Activated T-cell treated with anti-CD3 and anti-CD28 coated beads for 4 hours (primary cell): Measurements from ENCODE around the gene IL37.
"Not testable (repeated sequence)": the region's sequence is repeated elsewhere in the genome, so short reads cannot be mapped to it uniquely, and the experiment has no call there.

ENCODE experiments used
- DNase-seq: peaks from one replicate; pipeline ENCODE4 v3.0.0-alpha.2; 2020

Gene IL37

DNA sequence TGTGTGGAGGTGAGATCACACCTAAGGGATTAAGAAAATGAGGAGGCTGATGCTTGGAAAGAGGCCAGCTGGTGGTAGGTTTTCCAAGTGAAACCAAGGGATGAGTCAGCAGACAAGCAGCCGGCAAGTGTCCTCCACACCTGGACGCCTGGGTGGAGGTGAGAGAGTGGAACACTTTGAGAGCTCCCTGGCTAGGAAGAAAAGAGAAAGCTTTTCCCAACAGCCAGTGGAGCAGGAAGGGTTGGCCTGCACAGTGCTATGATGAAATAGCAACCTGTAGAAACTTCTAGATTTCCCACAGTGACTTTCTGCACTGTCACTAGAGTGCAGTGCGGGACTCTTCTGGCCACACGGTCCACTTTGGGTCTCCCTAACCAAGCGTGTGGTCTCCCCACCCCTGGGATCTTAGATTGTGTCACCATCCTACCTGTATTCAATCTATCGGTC, 19.6 kb upstream of the IL37 start:
- no peak for DNase-seq

DNA sequence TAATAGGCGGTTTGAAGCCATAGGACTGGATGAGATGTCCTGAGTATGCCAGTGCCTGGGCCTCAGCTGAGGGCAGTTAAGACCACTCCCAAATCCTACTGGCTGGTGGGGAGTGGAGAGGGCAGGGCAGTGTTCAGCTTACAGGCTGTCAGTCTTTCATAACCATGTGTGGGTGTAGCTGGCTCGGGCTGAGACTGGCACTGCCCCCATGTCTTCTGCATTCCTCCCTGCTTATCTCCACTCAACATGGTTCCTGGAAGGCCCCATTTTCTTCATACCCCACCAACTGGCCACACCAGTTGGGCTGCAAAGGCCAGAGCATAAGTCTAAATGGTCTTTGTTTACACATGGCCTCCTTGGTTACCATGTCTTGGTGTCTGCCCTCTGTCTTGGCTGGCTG, 17.2 kb upstream of the IL37 start:
- no peak for DNase-seq

DNA sequence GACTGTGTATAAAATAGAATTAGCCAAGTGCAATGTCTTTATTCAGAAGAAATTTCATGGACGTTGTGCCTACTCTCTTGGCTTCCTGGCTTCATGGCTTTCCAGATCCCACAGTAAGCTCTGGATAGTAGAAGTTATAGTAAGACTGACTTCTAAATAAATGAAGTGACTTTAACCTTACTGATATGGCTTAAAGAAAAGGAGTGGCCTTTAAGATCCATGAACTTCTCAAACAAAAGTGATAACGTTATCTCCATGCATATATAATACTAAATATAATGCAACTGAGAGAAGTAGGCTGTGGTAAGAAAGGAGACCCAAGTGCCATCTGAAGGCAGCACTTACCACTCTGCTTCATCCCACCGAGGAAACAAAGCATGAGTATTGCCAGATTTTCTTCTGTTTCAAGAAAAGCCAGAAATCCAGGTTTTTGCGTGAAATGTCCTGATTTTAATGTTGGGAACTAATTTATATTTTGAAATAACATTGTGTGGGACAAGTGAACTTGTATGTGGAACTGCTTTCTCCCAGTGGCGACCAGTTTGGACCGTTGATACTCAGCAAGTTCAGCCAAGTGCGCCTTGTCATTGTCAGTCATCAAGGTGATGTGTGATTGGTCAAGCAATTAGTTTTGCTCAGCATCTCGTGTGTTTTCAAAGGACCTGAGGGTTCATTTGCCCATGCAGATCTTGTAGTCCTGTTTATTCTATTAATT, 13.9 kb upstream of the IL37 start:
- no peak for DNase-seq

DNA sequence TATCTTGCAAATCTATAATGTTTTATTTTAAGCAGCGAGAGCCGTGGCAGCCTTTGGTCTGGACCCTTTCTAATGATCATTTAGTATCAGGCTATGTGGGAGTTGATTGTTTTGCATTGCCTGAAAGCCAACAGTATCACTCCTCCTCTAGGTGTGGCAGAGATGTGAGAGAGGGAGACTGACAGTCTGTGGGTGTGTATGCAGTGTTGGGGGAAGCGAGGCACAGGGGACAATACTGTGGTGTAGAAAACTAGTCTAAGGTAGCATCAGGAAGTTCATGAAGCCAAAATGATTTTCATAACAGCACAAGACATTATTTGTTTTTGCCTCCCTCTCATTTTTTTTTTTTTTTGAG, 13.4 kb upstream of the IL37 start:
- no peak for DNase-seq

DNA sequence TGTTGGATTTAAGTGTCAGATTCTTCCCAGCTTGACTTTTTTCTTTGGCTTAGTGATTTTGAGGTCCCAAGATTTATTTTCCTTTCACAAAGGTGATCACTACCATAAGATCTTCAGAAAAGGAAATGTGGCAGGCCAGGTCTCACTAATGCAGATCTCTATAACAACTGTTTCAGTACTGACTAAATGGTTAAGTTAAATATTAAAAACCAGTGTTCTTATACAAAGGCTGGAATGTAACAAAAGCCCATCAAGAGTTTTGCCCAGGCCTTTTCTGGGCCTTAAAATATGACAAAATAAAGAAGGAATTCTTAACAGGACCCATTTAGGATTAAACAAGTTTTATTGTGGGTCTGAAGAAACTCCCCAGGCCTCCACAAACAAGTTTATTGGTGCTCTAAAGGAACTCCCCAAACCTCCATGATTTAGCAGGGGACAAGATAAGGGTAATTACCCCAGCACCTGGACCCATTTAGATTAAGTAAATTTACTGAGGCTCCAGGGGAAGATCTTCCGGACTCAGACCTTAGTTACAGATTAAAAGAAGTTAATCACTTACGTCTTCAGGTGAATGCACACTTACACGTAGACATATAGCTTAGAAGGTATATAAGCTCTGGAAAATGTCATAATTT, 9.4 kb upstream of the IL37 start:
- DNase-seq, result not testable (repeated sequence)

DNA sequence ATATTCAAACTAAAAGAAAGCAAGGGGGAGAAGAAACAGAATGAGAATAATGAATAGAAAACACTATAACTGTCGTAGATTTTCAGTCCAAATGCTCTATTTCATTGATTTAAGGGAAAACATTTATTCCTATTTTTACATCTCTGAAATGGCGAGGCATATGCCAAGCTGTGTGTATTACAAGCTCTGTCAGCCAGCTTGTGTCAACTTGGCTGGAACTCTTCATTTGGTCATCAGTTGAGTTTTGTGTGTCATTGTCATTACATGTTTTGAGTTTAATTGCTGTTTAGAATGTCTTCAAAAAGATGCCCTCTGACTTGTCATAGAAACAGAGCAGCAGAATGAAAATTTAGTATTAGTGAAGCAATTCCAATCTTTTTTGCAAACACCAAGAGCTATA, 8.1 kb upstream of the IL37 start:
- no peak for DNase-seq

DNA sequence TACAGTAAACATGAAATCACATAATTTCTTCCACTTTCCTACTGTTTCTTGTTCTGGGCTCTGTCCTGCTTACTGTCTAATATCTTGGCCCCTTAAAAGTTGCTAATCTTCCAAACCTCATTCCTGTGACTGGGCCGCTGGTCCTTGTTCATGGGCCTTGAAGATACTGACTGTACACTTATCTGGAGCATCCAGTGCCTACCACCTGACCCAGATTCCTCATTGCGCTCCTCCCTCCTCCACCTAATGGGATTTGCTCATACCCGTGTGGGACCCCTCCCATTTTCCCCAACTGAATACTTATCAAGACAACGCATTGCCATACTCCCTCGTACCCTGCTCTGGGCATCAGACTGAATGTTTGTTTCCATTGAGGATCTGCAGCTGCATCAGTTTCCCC, 6.1 kb upstream of the IL37 start:
- no peak for DNase-seq

DNA sequence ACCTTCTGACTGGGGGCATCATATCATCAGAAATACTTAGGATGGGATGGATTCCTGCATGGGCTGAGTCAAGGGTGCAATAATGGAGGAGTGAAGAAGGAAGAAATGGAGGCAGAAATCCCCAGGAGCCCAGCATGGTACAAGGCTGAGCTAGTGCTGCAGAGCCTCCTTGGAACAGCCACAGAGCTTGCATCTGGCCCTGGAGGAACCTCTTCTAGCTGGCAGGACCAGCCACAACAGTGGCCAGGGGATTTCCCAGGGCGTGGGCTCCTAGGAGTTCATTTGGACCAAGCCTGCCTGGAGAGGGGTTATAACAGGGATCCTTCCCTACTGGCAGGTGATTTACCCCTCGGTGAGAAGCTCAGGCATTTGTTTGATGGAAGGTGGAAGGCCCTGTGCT, 4.7 kb upstream of the IL37 start:
- no peak for DNase-seq

DNA sequence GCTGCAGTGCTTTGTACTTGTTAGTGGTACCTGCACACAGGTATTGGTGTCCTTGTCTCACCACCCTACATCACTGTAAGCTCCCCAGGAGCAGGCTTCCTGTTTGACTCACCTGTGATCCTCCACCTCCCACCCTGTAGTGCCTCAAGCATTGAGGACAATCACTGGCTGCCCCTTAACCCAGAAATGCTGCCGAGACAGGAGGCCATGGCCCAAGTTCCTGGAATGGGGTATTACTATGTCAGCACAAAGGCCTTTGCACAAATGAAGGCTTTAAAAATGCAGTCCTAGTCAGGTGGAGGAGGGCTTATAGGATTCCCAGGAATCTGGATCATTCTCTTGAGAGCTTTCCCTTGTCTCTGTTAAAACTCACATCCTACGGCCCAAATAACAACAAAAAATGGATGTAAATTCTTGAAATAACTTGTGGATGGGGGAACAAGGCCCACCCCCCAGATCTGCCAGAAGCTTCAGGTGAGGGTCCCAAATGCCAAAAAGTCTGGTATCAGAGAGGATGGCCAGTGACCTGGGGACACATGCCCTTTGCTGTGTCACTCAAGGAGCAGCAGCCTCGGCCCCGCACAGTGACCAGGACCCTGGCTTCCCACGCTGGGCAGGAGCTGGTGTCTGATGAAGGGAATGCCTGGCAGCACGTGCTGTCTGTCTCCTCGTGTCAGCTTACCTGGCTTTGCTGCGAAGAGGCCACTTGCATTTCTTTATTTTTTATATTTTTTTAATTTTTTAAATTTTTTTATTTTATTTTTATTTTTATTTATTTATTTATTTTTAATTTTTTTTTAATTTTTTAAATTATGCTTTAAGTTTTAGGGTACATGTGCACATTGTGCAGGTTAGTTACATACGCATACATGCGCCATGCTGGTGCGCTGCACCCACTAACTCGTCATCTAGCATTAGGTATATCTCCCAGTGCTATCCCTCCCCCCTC, 3.7 kb upstream of the IL37 start:
- no peak for DNase-seq

DNA sequence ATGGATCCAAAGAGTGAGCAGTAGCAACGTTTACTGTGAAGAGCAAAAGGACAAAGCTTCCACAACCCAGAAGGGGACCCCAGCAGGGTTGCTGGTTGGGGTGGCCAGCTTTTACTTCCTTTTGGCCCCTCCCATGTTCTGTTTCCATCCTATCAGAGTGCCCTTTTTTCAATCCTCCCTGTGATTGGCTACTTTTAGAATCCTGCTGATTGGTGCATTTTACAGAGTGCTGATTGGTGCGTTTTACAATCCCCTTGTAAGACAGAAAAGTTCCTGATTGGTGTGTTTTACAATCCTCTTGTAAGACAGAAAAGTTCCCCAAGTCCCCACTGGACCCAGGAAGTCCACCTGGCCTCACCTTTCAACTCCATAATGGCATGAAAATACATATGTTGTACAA, 2.4 kb upstream of the IL37 start:
- not testable (repeated sequence) for DNase-seq

DNA sequence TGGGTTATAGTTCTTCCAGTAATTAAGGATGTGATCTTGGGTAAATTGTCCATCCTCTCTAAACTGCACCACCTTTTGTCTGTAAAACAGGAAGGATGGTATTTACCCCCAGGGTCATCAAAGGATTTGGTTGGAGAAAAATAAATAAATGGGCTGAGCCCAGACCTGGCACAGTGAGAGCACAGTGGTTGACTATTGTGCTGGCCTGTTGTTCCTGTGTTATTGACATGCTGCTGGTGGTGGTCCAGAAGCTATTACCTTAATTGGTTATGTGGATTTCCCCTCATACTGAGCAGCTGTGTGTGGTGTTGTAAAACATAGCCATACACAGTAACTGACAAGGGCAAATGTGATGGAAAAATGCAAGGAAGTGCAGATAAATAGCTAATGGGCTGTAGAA, 746 bp upstream of the IL37 start:
- no peak for DNase-seq

DNA sequence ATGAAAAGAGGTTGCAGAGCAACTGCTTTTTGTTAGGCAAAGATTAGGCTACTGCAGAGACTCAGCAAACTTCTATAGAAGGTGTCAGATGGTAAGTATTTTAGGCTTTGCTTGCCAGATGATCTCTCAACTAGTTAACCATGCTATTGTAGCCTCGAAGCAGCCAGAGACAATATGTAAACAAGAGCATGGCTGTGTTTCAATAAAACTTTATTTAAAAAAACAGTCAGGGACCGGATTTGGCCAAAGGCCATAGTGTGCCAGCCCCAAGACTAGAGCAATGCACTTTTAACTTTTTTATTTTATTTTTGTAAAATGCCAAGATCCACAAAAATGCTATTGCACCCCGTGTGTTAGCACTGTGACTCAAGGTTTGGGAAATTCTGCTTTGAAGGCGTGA, 1.4 kb downstream of the IL37 start:
- DNase-seq, result no peak

DNA sequence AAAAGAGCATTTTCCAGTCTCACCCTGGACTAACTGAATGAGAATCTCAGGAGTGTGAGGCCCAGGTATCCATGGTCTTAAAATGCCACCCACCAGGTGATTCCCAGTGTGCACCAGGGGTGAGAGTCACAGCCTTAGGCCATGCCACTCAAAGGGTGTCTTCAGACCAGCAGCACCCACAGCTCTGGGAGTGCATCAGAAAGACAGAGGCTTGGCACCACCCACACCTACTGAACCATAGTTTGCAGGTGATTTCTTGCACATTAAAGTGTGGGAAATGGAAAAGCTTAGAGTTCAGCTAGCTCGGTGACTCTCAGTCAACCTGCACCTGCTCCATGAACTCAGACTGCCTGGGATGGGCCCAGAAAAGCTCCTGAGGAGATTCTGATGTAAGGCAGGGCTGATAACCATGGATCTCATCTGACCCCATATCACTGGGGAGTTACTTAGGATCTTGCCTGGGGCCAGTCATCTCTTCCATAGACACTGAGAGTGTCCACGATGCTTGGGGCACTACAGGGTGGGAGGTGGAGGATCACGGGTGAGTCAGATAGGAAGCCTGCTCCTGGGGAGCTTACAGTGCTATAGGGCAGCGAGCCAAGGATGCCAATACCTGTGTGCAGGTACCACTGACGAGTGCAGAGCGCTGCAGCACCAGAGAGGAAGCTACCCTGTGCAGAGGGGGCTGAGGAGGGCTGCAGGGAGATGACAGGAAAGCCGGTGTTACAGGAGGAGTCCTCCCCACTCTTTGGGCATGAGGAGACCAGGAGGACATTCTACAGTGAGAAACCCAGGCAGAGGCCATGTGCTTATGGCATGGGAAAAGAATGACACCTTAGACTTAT, 4.6 kb downstream of the IL37 start:
- DNase-seq, result no peak

DNA sequence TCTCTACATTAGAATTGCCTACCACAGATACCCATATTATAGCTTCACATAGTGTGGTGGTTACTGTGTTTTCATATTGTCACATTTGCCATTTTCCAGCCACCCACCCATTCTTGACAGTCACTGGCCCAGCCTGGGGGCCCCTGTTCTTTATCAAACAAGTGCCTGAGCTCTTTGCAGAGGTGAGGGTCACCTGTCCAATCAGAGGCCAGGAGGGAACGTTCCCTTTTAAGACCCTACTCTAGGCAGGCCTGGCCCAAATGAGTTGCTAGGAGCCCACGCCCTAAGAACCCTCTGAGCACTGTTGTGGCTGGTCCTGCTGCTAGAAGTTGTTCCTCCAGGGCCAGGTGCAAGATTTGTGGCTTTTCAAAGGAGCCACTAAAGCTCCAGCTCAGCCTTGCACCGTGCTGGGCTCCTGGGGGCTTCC, 5.2 kb downstream of the IL37 start:
- no peak for DNase-seq

DNA sequence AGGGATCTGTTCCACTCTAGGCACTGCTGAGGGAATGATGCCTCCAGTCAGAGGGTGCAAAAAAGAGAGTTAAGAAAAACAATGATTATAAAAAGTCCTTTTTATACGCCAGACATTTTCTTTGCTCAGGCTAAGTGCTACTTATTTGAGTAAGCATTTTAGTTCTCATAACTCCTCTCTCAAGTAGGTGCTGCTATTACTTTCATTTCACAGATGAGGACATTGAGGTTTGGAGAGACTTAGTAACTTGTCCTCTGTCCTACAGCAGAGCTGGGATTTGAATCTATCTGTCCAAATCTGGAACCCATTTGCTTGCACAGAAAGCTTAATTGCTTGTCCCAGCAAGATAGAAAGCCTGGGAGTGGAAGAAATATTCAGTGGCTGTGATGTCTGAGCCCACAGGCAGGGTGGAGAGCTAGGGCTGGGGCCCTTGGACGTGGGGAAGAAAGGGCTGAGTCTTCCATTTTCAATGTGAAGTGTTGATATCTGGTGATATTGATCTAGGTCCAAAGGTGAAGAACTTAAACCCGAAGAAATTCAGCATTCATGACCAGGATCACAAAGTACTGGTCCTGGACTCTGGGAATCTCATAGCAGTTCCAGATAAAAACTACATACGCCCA, 5.8 kb downstream of the IL37 start:
- no peak for DNase-seq

DNA sequence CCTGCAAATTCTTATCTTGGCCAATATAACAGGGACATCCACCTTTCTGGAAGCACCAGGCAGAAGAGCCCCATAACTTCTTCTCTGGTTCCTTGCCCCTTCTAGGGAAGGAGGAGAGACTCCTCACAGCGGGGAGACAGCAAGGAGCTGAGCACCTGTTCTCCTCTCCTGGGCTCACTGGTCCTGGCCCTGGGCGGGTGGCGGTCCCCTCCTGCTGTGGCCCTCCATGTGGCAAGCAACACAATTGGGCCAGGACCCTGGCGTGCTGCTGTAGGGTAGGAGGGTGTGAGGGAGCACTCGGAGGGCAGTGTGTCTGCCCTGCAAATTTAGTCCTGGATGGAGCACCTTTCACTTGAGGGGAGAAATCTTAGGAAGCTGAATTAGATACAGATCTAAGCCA, 6.9 kb downstream of the IL37 start:
- no peak for DNase-seq

DNA sequence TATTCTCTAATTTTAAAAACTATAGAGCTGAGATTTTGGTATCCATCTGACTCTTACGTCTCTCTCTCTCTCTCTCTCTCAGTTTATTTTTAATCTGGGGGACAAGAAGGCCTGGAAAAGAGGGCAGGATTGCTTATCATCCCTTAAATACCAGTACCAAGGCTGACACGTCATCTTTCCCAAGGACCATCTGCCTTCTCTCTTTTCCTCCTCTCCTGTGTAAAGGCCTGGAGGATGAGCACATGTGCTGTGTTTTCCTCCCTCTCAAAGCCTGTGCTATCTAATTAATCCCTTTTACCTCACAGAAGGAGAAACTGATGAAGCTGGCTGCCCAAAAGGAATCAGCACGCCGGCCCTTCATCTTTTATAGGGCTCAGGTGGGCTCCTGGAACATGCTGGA, 7.3 kb downstream of the IL37 start:
- DNase-seq, result no peak

DNA sequence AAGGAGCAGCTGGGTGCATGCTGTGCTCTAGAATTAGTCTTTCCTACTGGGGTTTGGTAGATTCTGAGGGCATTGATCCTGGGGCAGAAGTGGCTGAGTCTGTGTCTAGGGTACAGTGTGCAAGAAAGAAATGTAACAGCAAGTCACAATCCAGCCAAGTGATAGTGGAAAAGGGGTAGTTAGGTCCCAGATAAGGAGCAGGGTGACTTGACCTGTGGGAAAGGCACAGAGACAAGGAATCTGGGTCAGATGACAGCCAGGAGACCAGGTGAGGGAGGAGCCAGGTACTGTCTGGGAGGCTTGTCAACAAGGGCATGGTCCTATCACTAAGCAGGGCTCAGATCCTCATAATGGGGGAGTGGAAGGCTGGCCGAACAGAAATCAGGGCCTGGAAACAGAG, 8.1 kb downstream of the IL37 start:
- DNase-seq, result no peak

DNA sequence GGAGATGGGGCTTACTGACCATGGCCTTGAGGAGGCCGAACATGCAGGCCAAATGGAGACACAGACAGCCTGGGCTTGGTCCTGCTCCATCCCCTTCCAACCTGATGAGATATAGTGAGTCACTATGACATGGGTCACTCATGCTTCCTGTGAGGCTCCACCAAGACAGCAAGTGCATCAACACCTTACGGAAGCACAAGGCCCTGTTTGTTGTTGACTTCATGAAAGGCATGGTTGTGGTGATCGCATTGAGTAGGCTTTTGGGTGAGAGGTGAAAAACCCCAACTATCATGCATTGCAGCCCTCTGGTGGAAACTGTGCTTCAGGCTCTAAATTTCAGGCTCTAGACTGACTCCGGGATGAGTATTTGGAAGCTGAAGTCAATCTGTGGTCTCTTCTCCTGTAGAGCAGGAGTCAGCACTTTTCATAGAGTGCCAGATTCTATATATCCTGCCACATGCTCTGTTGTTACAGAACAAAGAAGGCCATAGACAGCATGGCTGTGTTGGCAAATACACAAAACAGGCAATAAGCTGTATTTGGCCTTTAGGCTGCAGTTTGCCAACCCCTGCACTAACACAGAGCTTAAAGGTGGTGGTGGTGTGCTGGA, 10.1 kb downstream of the IL37 start:
- DNase-seq, result no peak

DNA sequence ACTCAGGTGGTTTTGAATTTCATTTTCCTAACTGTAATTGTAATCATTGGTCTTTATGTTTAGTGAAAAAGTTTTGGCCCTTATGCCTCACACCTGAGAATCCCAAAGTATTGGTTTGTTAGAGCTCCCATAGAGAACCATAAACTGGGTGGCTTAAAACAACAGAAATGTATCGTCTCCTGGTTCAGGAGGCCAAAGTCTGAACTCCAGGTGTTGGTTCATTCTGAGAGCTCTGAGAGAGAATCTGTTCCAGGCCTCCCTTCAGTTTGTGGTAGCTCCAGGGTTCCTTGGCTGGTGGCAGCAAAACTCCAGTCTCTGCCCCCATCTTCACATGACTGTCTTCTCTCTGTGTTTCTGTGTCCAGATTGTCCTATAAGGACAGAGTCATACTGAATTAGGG, 11.0 kb downstream of the IL37 start:
- no peak for DNase-seq

DNA sequence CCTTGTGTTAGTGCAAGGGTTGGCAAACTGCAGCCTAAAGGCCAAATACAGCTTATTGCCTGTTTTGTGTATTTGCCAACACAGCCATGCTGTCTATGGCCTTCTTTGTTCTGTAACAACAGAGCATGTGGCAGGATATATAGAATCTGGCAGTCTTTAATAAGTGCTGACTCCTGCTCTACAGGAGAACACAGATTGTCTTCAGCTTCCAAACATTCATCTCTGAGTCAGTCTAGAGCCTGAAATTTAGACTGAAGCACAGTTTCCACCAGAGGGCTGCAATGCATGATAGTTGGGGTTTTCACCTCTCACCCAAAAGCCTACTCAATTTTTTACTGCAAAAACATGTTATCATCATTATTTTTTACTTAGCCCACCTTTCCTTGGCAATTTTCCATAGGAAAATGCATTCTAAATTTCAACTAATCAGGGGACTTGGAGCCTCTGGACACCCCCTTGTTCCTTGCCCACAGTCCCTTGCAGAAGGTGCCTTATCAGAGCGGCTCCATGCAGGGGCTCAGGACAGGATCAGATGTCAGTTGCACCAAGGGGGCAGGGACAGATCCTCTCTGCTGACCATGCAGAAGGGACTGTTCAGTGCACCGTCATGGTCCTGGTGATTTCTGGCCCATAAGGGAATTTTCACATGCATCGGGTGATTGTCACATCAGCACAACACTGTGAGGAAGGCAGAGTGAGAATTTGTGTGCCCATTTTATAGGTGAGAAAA, 12.4 kb downstream of the IL37 start:
- DNase-seq, result no peak
